ENCODE measurements around the gene SLC16A12.

The SLC16A12 gene

GRCh38 chr10:89566095-89566950 is 30.9 kb upstream of the SLC16A12 start:
- H3K9ac ChIP-seq (ENCODE audit: low read length): no peak overlapping the region
- TF ChIP-seq EZH2 (IDR thresholded peaks at IDR 0.05; ENCODE audit: borderline replicate concordance, low read length) (no peak), CTCF (IDR thresholded peaks at IDR 0.05; ENCODE audit: low read length) (no peak)
- no peak overlapping the region for H3K4me3 ChIP-seq (ENCODE audit: low read depth, low read length, poor library complexity, severe bottlenecking)
- H2AFZ ChIP-seq (ENCODE audit: low read length): no peak overlapping the region
- H3K27ac ChIP-seq (ENCODE audit: low read depth, low read length, poor library complexity, severe bottlenecking): no peak overlapping the region
- H3K4me1 ChIP-seq (ENCODE audit: insufficient read depth, low read length, severe bottlenecking): no peaks in the 10 kb centered on the region
- no peaks in the 10 kb centered on the region for H3K27me3 ChIP-seq (ENCODE audit: insufficient read depth, low read length)
- no peaks in the 10 kb centered on the region for H3K9me2 ChIP-seq (ENCODE audit: low read depth, low read length)
- H4K20me1 ChIP-seq (ENCODE audit: insufficient read depth, low read length): no peaks in the 10 kb centered on the region
- no peaks in the 10 kb centered on the region for H3K9me3 ChIP-seq (ENCODE audit: low read length)
- H3K79me2 ChIP-seq (ENCODE audit: insufficient read depth, low read length): no peaks in the 10 kb centered on the region
- H3F3A ChIP-seq (ENCODE audit: insufficient read depth, low read length): no peaks in the 10 kb centered on the region
- no peak overlapping the region for H3K4me2 ChIP-seq (ENCODE audit: low read length)
- no peaks in the 10 kb centered on the region for H3K36me3 ChIP-seq (ENCODE audit: insufficient read depth, low read length)

GRCh38 chr10:89565180-89565579 is 29.8 kb upstream of the SLC16A12 start:
- TF ChIP-seq CTCF (IDR thresholded peaks at IDR 0.05; ENCODE audit: low read length): no peak
- TF ChIP-seq EZH2 (IDR thresholded peaks at IDR 0.05; ENCODE audit: borderline replicate concordance, low read length): no peak
- H3K9me2 ChIP-seq (ENCODE audit: low read depth, low read length): no peaks in the 10 kb centered on the region

GRCh38 chr10:89563861-89564478 is 28.6 kb upstream of the SLC16A12 start:
- Histone ChIP-seq H3K4me2 (ENCODE audit: low read length) (no peak overlapping the region), H3K79me2 (ENCODE audit: insufficient read depth, low read length) (no peaks in the 10 kb centered on the region), H3K36me3 (ENCODE audit: insufficient read depth, low read length) (no peaks in the 10 kb centered on the region), H3K27me3 (ENCODE audit: insufficient read depth, low read length) (no peaks in the 10 kb centered on the region), H3K9me3 (ENCODE audit: low read length) (no peaks in the 10 kb centered on the region), H4K20me1 (ENCODE audit: insufficient read depth, low read length) (no peaks in the 10 kb centered on the region), H3K4me1 (ENCODE audit: insufficient read depth, low read length, severe bottlenecking) (no peaks in the 10 kb centered on the region), H3K27ac (ENCODE audit: low read depth, low read length, poor library complexity, severe bottlenecking) (no peak overlapping the region), H3K9ac (ENCODE audit: low read length) (no peak overlapping the region), H2AFZ (ENCODE audit: low read length) (no peak overlapping the region), H3F3A (ENCODE audit: insufficient read depth, low read length) (no peaks in the 10 kb centered on the region), H3K9me2 (ENCODE audit: low read depth, low read length) (no peaks in the 10 kb centered on the region), H3K4me3 (ENCODE audit: low read depth, low read length, poor library complexity, severe bottlenecking) (no peak overlapping the region)
- TF ChIP-seq CTCF (IDR thresholded peaks at IDR 0.05; ENCODE audit: low read length) (peak; percentile 54), EZH2 (IDR thresholded peaks at IDR 0.05; ENCODE audit: borderline replicate concordance, low read length) (no peak)

More at GRCh38 chr10:89565180-89565579, 29.8 kb upstream of the SLC16A12 start:
- no peak overlapping the region for H3K27ac ChIP-seq (ENCODE audit: low read depth, low read length, poor library complexity, severe bottlenecking)
- H3K4me3 ChIP-seq (ENCODE audit: low read depth, low read length, poor library complexity, severe bottlenecking): no peak overlapping the region
- H2AFZ ChIP-seq (ENCODE audit: low read length): no peak overlapping the region
- no peaks in the 10 kb centered on the region for H3K36me3 ChIP-seq (ENCODE audit: insufficient read depth, low read length)
- H3K4me2 ChIP-seq (ENCODE audit: low read length): no peak overlapping the region
- no peaks in the 10 kb centered on the region for H3K27me3 ChIP-seq (ENCODE audit: insufficient read depth, low read length)
- no peaks in the 10 kb centered on the region for H3K79me2 ChIP-seq (ENCODE audit: insufficient read depth, low read length)
- H4K20me1 ChIP-seq (ENCODE audit: insufficient read depth, low read length): no peaks in the 10 kb centered on the region
- no peaks in the 10 kb centered on the region for H3F3A ChIP-seq (ENCODE audit: insufficient read depth, low read length)
- H3K9ac ChIP-seq (ENCODE audit: low read length): no peak overlapping the region
- H3K9me3 ChIP-seq (ENCODE audit: low read length): no peaks in the 10 kb centered on the region
- H3K4me1 ChIP-seq (ENCODE audit: insufficient read depth, low read length, severe bottlenecking): no peaks in the 10 kb centered on the region

Measured in OCI-LY1 (cell line).